NB4 (cell line): Measurements from ENCODE around the gene ACSL3.
A peak's percentile ranks its signal among the peaks of the same experiment; 100 is the strongest.

Experiments
- DNase-seq: peaks from one replicate; pipeline ENCODE4 v3.0.0; 2010; ENCODE audit warnings: low read depth
- H3K4me3 ChIP-seq: one replicate; pipeline ENCODE4 v1.5.1; 2011; ENCODE audit warnings: mild to moderate bottlenecking, low read depth, low read length, moderate library complexity
- CTCF ChIP-seq: IDR thresholded peaks from one replicate; pipeline ENCODE4 v1.5.1; 2012; ENCODE audit warnings: low read depth, low read length
- MYC ChIP-seq: IDR thresholded peaks from 2 replicates; pipeline ENCODE4 v1.6.1; 2011; ENCODE audit warnings: low read depth, low read length
- POLR2A ChIP-seq: IDR thresholded peaks from 2 replicates; pipeline ENCODE4 v1.6.1; 2011; ENCODE audit warnings: mild to moderate bottlenecking; ENCODE audit not compliant: insufficient read length; ENCODE audit errors: extremely low read depth
- TF ChIP-seq, protein P1 (sequence below): IDR thresholded peaks from 2 replicates; pipeline ENCODE4 v1.6.1; 2011; ENCODE audit warnings: low read depth, low read length

The ACSL3 gene

DNA sequence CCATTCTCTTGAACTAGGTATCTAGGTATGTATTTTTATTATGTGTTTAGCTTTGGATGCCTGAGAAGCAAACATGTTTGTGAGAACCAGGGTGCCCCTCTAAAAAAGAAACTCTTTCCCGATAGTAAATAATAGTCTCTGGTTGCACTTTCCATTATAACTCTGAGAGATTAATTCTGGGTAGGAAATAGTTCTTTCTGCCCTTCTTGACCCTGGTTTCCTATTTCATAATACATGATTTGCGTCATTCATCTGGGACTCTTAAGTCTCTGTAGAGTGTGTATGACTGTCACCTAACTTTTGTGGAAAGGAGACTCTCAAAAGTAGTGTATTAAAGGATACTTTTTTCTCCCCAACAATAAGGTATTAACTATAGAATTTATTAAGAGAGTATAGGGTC lies 31.5 kb downstream of the ACSL3 start:
- DNase-seq, result peak; percentile 84
- H3K4me3 ChIP-seq, result peak overlapping the region; percentile 37
- TF ChIP-seq CTCF, result peak; percentile 0
- TF ChIP-seq, protein P1, sequence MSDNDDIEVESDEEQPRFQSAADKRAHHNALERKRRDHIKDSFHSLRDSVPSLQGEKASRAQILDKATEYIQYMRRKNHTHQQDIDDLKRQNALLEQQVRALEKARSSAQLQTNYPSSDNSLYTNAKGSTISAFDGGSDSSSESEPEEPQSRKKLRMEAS, result no peak

GRCh38 chr2:222892761-222893160 lies 31.9 kb downstream of the ACSL3 start:
- peak overlapping the region; percentile 37 for H3K4me3 ChIP-seq
- TF ChIP-seq POLR2A, result no peak
- no peak for TF ChIP-seq CTCF
- TF ChIP-seq, protein P1, result no peak
- no peak for TF ChIP-seq MYC
- no peak for DNase-seq

GRCh38 chr2:222893716-222894115 lies 32.9 kb downstream of the ACSL3 start:
- no peak for DNase-seq
- TF ChIP-seq, protein P1, result no peak
- TF ChIP-seq CTCF (no peak), MYC (no peak), POLR2A (no peak)
- H3K4me3 ChIP-seq, result no peak overlapping the region

GRCh38 chr2:222895144-222895543 lies 34.3 kb downstream of the ACSL3 start:
- H3K4me3 ChIP-seq, result no peak overlapping the region
- TF ChIP-seq POLR2A (no peak), CTCF (no peak), MYC (no peak)
- TF ChIP-seq, protein P1, result no peak
- no peak for DNase-seq

DNA sequence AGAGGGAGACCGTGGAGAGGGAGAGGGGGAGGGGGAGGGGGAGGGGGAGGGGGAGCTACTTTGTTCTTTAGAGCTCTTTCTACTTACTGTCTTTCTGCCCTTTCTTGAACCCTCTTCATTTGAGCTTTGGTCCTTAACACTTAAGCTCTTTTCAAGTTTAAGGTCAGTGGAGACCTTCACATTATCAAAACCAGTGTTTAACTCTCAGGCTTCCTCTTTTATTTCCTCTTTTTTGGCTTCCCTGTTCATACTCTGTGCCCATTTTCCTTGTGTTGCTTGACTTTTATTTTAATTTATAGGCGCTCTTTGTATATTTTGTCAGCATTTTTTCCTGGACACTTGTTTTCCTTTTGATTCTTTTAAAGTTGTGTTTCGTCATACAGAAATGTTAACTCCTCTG lies 37.1 kb downstream of the ACSL3 start:
- TF ChIP-seq POLR2A (no peak), MYC (no peak), CTCF (no peak)
- TF ChIP-seq, protein P1, result no peak
- no peak overlapping the region for H3K4me3 ChIP-seq
- DNase-seq, result peak; percentile 37
